HG02885 (cell line): Measurements from ENCODE around the gene SYCE1.
"Not testable (repeated sequence)": the region's sequence is repeated elsewhere in the genome, so short reads cannot be mapped to it uniquely, and the experiment has no call there.

Source experiments
- ATAC-seq: cut with Tn5 transposase; IDR thresholded peaks from one replicate; pipeline ENCODE4 v1.9.1; 2021; ENCODE audit warnings: mild to moderate bottlenecking; ENCODE audit not compliant: unreplicated experiment, poor library complexity

The SYCE1 gene

DNA sequence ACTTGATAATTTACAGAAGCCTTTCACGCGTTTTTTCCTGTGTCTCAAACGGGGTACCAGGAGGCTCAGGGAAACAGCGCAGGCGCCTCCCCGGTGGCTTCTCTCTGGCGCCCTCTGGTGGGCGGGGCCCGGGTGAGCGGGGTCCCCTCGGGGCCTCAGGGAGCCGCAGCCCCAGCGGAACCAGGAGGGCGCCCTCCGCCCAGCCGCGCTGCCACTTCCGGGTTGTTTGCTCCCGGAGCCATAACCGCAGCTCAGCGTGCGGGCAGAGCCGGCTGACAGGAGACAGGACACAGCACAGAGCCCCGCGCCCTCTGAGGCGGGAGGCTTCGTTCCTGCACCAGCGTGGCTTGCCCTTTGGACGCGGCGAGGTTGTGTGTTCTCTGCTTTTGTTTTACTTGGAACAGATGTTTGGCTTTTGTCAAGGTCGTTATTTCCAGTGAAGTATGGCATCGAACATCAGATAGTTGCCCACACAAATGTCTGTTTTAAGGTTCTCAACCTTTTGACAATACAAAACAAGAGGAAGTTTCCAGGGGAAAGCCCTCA lies 45.1 kb downstream of the SYCE1 start:
- ATAC-seq, result peak; percentile 97

DNA sequence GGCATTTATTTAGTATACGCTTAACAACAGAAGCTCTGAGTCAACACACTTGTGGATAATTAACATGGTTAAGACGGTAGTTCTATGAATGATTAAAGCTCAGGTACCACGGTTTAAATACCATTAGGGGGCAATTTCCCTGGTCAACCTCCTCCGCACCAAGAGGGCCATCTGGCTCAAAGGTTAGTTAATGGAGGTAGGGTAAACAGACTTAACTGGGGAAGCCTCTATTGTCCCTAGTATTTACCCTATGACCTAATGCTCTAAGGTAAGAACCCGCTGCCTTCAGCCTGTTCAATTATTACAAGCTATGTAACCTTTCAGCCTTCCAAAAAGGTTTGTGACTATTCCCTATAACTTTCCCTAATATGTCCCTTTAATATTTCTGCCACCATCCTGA lies 46.9 kb downstream of the SYCE1 start:
- ATAC-seq, result not testable (repeated sequence)

DNA sequence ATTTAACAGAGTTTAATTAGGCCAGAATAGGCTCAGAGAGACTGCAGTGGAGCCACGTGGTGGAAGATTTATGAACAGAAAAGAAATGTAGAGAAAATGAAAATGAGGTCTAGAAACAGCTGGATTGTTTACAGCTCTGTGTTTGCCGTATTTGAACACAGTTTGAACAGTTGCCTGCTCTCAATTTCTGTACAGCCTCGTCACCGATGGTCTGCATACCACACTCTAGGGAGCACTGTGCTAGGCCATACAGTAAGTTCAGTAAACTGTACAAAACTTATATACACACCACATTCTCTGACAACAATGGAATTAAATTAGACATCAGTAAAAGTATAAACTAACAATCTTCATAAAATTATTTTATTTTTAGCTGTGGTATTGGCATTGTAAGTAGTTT lies 49.3 kb downstream of the SYCE1 start:
- ATAC-seq, result no peak

DNA sequence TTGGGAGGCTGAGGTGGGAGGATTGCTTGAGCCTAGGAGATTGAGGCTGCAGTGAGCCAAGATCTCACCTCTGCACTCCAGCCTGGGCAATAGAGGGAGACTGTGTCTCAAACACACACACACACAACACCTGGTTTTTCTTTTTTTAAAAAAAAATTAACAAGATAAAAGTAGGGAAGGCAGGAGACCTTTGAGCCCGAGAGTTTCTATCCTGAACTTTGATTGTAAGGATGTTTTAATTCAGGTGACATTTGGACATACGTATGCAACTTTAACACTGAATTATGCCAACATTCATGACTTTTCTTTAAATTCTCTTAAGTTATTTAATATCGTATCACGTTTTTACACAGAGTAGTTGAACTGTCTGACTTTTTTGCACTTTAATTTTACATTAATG lies 49.9 kb downstream of the SYCE1 start:
- ATAC-seq, result no peak

DNA sequence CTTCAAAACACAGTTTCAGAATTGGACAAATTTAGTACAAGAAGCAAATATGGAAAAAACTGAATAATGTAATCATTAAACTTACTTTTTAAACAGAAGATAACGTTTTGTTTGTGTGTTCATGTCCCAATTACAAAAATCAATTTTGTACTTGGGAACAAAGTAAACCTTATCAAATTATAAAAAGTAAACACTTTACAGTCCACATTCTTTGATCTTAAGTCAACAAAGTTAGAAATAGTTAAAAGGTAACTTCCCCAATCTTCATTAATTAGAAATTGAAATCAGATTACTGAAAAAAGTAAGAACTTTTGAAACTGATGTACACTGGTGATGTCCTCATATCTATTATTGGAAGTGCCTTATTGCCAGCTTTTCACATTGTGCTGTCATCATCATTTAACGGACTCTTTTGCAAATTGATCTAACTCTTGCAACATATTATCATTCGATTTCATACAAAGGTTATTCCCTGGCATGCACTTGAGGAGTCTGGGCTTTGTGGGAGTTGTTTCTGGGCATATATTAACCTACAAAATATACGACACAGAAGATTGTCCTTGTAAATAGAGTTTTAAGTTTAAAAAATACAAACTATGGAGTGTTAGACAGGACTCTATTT lies 53.4 kb downstream of the SYCE1 start:
- no peak for ATAC-seq

DNA sequence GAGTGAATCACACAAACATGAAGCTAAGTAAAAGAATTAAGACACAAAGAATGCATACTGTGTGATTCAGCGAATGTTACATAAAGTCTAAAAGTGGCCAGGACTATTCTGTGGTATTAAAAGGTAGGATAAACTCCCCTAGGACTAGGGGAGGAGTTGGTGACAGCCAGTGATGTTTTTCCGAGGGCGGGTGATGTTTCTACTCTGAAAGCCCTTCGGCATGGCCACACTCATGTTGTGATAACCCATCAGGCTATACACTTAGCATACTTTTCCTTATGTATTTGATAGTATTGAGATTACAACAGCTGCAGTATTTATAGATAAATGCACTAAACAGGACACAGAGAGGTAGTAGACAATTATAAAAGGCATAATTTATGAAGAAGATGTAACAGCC lies 54.0 kb downstream of the SYCE1 start:
- ATAC-seq, result no peak

DNA sequence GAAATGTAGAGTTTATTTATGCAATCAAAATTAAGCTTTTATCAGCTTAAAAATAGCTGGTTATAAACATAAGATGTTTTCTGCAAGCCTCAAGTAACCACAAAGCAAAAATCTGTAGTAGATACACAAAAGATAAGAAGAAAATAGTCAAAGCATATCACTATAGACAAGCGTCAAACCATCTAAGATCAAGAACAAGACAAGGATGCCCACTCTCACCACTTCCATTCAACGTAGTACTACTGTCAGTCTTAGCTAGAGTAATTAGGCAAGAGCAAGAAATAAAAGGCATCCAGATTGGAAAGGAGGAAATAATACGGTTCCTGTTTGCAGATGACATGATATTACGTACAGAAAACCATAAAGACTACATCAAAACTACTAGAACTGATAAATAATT lies 55.7 kb downstream of the SYCE1 start:
- no peak for ATAC-seq
